Fibroblast of villous mesenchyme (primary cell): ENCODE results near the gene RAB40AL. TPM values are rescaled to one million over a fixed set of nuclear protein-coding genes. Genes with fewer than 3 reads are reported as not detected.
A peak's percentile ranks its signal among the peaks of the same experiment; 100 is the strongest.

Experiments used
- DNase-seq: peaks from one replicate; pipeline ENCODE4 v3.0.0-alpha.2; 2010; ENCODE audit warnings: low read depth
- H3K4me3 ChIP-seq: 2 replicates; pipeline ENCODE4 v1.5.1; 2011; ENCODE audit warnings: low read depth, mild to moderate bottlenecking, low read length
- total RNA-seq: library from RNA; depleted of rRNA; stranded (reverse); fragments of >200 nt; gene quantifications from 2 replicates; pipeline ENCODE4 v1.2.3, GENCODE V29; 2012
- TF ChIP-seq, protein P1 (sequence below): IDR thresholded peaks from 2 replicates; pipeline ENCODE4 v1.5.1; 2012; ENCODE audit warnings: low read depth, mild to moderate bottlenecking, low read length; ENCODE audit not compliant: insufficient read depth

Gene RAB40AL
- total RNA-seq, 1 donor = 0.43 TPM

- H3K4me3 ChIP-seq = no peak overlapping the region
- TF ChIP-seq, protein P1, sequence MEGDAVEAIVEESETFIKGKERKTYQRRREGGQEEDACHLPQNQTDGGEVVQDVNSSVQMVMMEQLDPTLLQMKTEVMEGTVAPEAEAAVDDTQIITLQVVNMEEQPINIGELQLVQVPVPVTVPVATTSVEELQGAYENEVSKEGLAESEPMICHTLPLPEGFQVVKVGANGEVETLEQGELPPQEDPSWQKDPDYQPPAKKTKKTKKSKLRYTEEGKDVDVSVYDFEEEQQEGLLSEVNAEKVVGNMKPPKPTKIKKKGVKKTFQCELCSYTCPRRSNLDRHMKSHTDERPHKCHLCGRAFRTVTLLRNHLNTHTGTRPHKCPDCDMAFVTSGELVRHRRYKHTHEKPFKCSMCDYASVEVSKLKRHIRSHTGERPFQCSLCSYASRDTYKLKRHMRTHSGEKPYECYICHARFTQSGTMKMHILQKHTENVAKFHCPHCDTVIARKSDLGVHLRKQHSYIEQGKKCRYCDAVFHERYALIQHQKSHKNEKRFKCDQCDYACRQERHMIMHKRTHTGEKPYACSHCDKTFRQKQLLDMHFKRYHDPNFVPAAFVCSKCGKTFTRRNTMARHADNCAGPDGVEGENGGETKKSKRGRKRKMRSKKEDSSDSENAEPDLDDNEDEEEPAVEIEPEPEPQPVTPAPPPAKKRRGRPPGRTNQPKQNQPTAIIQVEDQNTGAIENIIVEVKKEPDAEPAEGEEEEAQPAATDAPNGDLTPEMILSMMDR = peak; percentile 69
Observed at GRCh38 chrX:102950908-102951866, 14.1 kb downstream of the RAB40AL start.

DNA sequence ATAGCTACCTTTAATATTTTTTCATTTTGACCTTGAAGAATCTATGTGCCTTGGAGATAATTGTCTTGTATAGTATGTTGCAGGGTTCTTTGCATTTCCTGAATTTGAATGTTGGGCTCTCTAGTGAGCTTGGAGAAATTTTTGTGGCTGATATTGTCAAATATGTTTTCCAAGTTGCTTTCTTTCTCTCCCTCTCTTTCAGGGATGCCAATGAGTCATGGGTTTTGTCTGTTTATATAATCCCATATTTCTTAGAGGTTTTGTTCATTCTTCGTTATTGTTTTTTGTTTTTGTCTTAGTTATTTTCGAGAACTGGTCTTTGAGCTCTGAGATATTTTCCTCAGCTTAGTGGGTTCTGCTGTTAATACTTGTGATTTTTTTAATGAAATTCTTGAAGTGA, 20.7 kb downstream of the RAB40AL start:
- DNase-seq = peak; percentile 8
- TF ChIP-seq, protein P1 = no peak
- H3K4me3 ChIP-seq = no peak overlapping the region

More at GRCh38 chrX:102950908-102951866, 14.1 kb downstream of the RAB40AL start:
- DNase-seq = peak; percentile 32

- TF ChIP-seq, protein P1 = no peak
- no peak overlapping the region for H3K4me3 ChIP-seq
- no peak for DNase-seq
Observed at GRCh38 chrX:102958794-102959193, 21.7 kb downstream of the RAB40AL start.

- DNase-seq = peak; percentile 14
- TF ChIP-seq, protein P1 = no peak
Observed at GRCh38 chrX:102959471-102959870, 22.4 kb downstream of the RAB40AL start.

DNA sequence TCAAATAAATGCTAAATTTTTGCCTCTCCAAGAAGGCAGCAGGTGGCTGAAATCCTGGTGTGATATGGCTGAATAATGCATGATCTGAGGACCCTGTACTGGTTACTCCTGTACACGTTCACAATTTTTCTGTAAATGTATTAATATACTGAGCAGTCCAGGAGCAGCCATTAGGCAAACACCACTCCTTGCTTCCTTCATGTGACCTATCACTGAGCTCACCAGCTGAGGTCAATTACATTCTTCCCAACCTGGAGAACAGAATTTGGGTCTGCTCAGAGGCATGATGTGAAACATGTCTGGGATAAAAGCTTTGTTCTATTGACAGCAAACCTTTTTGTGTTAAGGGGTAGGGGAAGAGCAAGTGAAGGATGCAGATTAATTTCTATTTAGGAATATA, 26.9 kb downstream of the RAB40AL start:
- no peak for DNase-seq
- H3K4me3 ChIP-seq = no peak overlapping the region
- TF ChIP-seq, protein P1 = no peak

More at GRCh38 chrX:102959471-102959870, 22.4 kb downstream of the RAB40AL start:
- H3K4me3 ChIP-seq = no peak overlapping the region

DNA sequence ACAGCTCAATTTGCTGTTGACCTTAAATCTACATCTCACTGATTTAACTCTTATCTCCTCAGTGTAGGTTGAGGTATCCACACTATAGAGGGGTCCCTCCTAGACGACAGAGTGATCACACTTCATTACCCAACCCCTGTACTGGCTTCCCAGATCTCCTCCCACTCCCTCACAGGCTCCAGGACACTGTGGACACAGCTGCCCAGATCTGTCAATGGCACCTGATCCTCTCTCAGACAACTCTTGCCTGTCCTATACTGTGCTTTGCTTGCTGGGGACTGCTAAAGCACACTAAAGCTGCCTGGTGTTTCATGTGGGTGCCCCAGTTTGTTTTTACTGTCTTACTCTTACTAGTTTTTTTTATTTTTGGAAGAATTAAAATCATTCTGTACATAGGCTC, 27.9 kb downstream of the RAB40AL start:
- no peak for DNase-seq
- no peak overlapping the region for H3K4me3 ChIP-seq
- TF ChIP-seq, protein P1 = no peak
